IMR-90 (cell line): Measurements from ENCODE around the gene RLF. TPM values are rescaled to one million over a fixed set of nuclear protein-coding genes. Genes with fewer than 3 reads are reported as not detected.

Experiments
- ATAC-seq: fragments of 200-7000 bp; cut with Tn5 transposase; 2 replicates; pipeline ENCODE4 v1.9.1; 2020; ENCODE audit warnings: low read depth, mild to moderate bottlenecking, moderate library complexity
- BruUV-seq: library from RNA; stranded (reverse); fragments of 400-500 nt; replicated peaks from 2 replicates; lab custom pipeline; 2021; lab: Mats Ljungman, UMichigan
- CTCF ChIA-PET: fragments of 300-600 bp; formaldehyde crosslinking; extraction: SDS; loops from one replicate; lab custom pipeline; 2021; ENCODE audit warnings: antibody characterized with exemption; lab: Yijun Ruan, JAX
- POLR2A ChIA-PET: fragments of 300-600 bp; sonication (Branson Sonifier 250); formaldehyde crosslinking; loops from one replicate; lab custom pipeline; 2022; ENCODE audit warnings: antibody characterized with exemption; ENCODE audit not compliant: unreplicated experiment; lab: Charles Lee
- DNase-seq: peaks from one replicate; pipeline ENCODE4 v3.0.0; 2013
- H2AFZ ChIP-seq: replicated peaks from 2 replicates; pipeline ENCODE3; 2013; ENCODE audit warnings: low read length, mild to moderate bottlenecking; ENCODE audit not compliant: poor library complexity
- H2AK5ac ChIP-seq: 2 replicates; pipeline ENCODE4 v1.6.1; 2013; ENCODE audit warnings: low read depth, low read length, inconsistent platforms
- H2AK9ac ChIP-seq: replicated peaks from 2 replicates; pipeline ENCODE3; 2013; ENCODE audit warnings: mild to moderate bottlenecking, low read depth, low read length, moderate library complexity; ENCODE audit not compliant: poor library complexity
- H2BK120ac ChIP-seq: 2 replicates; pipeline ENCODE4 v1.6.1; 2013; ENCODE audit warnings: low read depth, low read length, inconsistent platforms
- H2BK15ac ChIP-seq: 3 replicates; pipeline ENCODE4 v1.6.1; 2013; ENCODE audit warnings: low read depth, low read length, inconsistent platforms
- H2BK20ac ChIP-seq: 2 replicates; pipeline ENCODE4 v1.6.1; 2013; ENCODE audit warnings: low read depth, mild to moderate bottlenecking, inconsistent platforms, low read length, moderate library complexity
- H2BK5ac ChIP-seq: 2 replicates; pipeline ENCODE4 v1.6.1; 2013; ENCODE audit warnings: mild to moderate bottlenecking, low read depth, low read length, inconsistent platforms; ENCODE audit not compliant: poor library complexity, severe bottlenecking
- H3K14ac ChIP-seq: replicated peaks from 2 replicates; pipeline ENCODE4 v1.6.1; 2013; ENCODE audit warnings: low read depth, low read length, inconsistent platforms
- H3K18ac ChIP-seq: 2 replicates; pipeline ENCODE4 v1.6.1; 2013; ENCODE audit warnings: low read depth, low read length, control low read depth
- H3K23ac ChIP-seq: 2 replicates; pipeline ENCODE4 v1.6.1; 2013; ENCODE audit warnings: low read depth, low read length, inconsistent platforms
- H3K27ac ChIP-seq: 2 replicates; pipeline ENCODE4 v1.5.1; 2013; ENCODE audit warnings: mild to moderate bottlenecking, control low read depth, low read length; ENCODE audit not compliant: insufficient read depth
- H3K27me3 ChIP-seq: 2 replicates; pipeline ENCODE4 v1.6.1; 2013; ENCODE audit warnings: low read length; ENCODE audit not compliant: control insufficient read depth, insufficient read depth
- H3K36me3 ChIP-seq: 2 replicates; pipeline ENCODE4 v1.6.1; 2013; ENCODE audit warnings: low read length, mixed read lengths; ENCODE audit not compliant: control insufficient read depth, insufficient read depth
- H3K4ac ChIP-seq: 2 replicates; pipeline ENCODE4 v1.6.1; 2013; ENCODE audit warnings: low read depth, low read length, inconsistent platforms
- H3K4me1 ChIP-seq: 2 replicates; pipeline ENCODE4 v1.6.1; 2013; ENCODE audit warnings: low read length, mixed read lengths; ENCODE audit not compliant: control insufficient read depth, insufficient read depth
- H3K4me2 ChIP-seq: 2 replicates; pipeline ENCODE4 v1.6.1; 2013; ENCODE audit warnings: low read depth, mild to moderate bottlenecking, control low read depth, low read length, moderate library complexity
- H3K4me3 ChIP-seq: 2 replicates; pipeline ENCODE4 v1.5.1; 2013; ENCODE audit warnings: low read depth, mild to moderate bottlenecking, control low read depth, low read length, moderate library complexity; ENCODE audit not compliant: insufficient read depth
- H3K56ac ChIP-seq: 2 replicates; pipeline ENCODE4 v1.6.1; 2013; ENCODE audit warnings: low read length, inconsistent platforms; ENCODE audit not compliant: insufficient read depth; ENCODE audit errors: extremely low read depth
- H3K79me1 ChIP-seq, 2 experiments: 2 replicates each; pipeline ENCODE4 v1.6.1; 2013; ENCODE audit warnings: low read length in 2 of 2, inconsistent platforms in 1 of 2, low read depth in 1 of 2
- H3K9ac ChIP-seq: 2 replicates; pipeline ENCODE4 v1.6.1; 2013; ENCODE audit warnings: low read depth, low read length, control low read depth
- H3K9me1 ChIP-seq: 2 replicates; pipeline ENCODE4 v1.6.1; 2013; ENCODE audit warnings: low read length, inconsistent platforms; ENCODE audit not compliant: insufficient read depth
- H3K9me3 ChIP-seq: 2 replicates; pipeline ENCODE4 v1.6.1; 2013; ENCODE audit warnings: low read length; ENCODE audit not compliant: control insufficient read depth, insufficient read depth
- H4K20me1 ChIP-seq: 2 replicates; pipeline ENCODE4 v1.6.1; 2013; ENCODE audit warnings: low read length, inconsistent platforms; ENCODE audit not compliant: insufficient read depth
- H4K5ac ChIP-seq: 2 replicates; pipeline ENCODE4 v1.6.1; 2013; ENCODE audit warnings: mild to moderate bottlenecking, low read depth, low read length, control low read depth
- H4K8ac ChIP-seq, 2 experiments: 2 replicates each; pipeline ENCODE4 v1.6.1; 2013; ENCODE audit warnings: low read depth in 2 of 2, low read length in 2 of 2, control low read depth in 1 of 2, inconsistent platforms in 1 of 2
- H4K91ac ChIP-seq: 2 replicates; pipeline ENCODE4 v1.6.1; 2013; ENCODE audit warnings: low read depth, low read length, inconsistent platforms; ENCODE audit not compliant: insufficient read depth
- CHD1 ChIP-seq: IDR thresholded peaks from 2 replicates; pipeline ENCODE4 v1.6.1; 2012; ENCODE audit warnings: low read depth, low read length, improper control_type of control experiment
- CTCF ChIP-seq: conservative IDR thresholded peaks from 2 replicates; pipeline ENCODE4 v1.5.1; 2012; ENCODE audit warnings: mild to moderate bottlenecking, low read depth, low read length, improper control_type of control experiment
- FOS ChIP-seq: fragments of 150-350 bp; IDR thresholded peaks from 2 replicates; pipeline ENCODE4 v1.6.1; 2016; ENCODE audit warnings: low read depth, low read length
- MAFK ChIP-seq: IDR thresholded peaks from 2 replicates; pipeline ENCODE4 v1.6.1; 2012; ENCODE audit warnings: low read depth, low read length, improper control_type of control experiment
- MAZ ChIP-seq: IDR thresholded peaks from 2 replicates; pipeline ENCODE4 v1.6.1; 2012; ENCODE audit warnings: low read depth, mild to moderate bottlenecking, low read length, improper control_type of control experiment, moderate library complexity, borderline replicate concordance
- MXI1 ChIP-seq: IDR thresholded peaks from 2 replicates; pipeline ENCODE4 v1.6.1; 2012; ENCODE audit warnings: low read depth, mild to moderate bottlenecking, low read length, moderate library complexity, borderline replicate concordance
- NFE2L2 ChIP-seq: fragments of 150-350 bp; IDR thresholded peaks from 2 replicates; pipeline ENCODE4 v1.6.1; 2016; ENCODE audit warnings: low read depth, mild to moderate bottlenecking, low read length
- POLR2A ChIP-seq: IDR thresholded peaks from 2 replicates; pipeline ENCODE4 v1.6.1; 2012; ENCODE audit warnings: mild to moderate bottlenecking, low read depth, low read length
- RCOR1 ChIP-seq: IDR thresholded peaks from 2 replicates; pipeline ENCODE4 v1.6.1; 2012; ENCODE audit warnings: mild to moderate bottlenecking, low read length, improper control_type of control experiment; ENCODE audit not compliant: insufficient replicate concordance
- RFX5 ChIP-seq: IDR thresholded peaks from 2 replicates; pipeline ENCODE4 v1.8.0; 2012; ENCODE audit warnings: low read depth, mild to moderate bottlenecking, low read length, moderate library complexity
- SMC3 ChIP-seq: fragments of 150-350 bp; IDR thresholded peaks from 2 replicates; pipeline ENCODE4 v1.6.1; 2016; ENCODE audit warnings: low read depth, mild to moderate bottlenecking, antibody characterized with exemption, low read length, moderate library complexity
- WGBS, 2 experiments: methylation state at CpG; one replicate each; pipeline versions ENCODE4 v1.1.5 to v1.1.7; 2013; ENCODE audit warnings: missing lambda C conversion rate in 2 of 2; ENCODE audit not compliant: insufficient read length in 1 of 2; ENCODE audit errors: extremely low coverage in 2 of 2; 5-methylcytosine and 5-hydroxymethylcytosine counted together
- dilution Hi-C: fragments of 300-500 bp; cut with HindIII; formaldehyde crosslinking; loops from one replicate; pipeline ENCODE4 v1.14.3; 2018; ENCODE audit warnings: low sequenced_read_pairs; ENCODE audit not compliant: unreplicated experiment
- in situ Hi-C: fragments of 300-500 bp; cut with MboI; formaldehyde crosslinking; loops from 3 replicates; pipeline ENCODE4 v1.14.3; 2019; ENCODE audit warnings: low sequenced_read_pairs, inconsistent platforms, mixed read lengths
- intact Hi-C: fragments of 100-400 bp; cut with micrococcal nuclease; formaldehyde crosslinking; loops from 2 replicates; pipeline ENCODE4 v1.10.0; 2022
- polyA plus RNA-seq, 3 experiments: library from polyadenylated mRNA; depleted of rRNA; stranded (reverse); fragments of >200 nt; gene quantifications; 2 replicates each; pipeline ENCODE4 v1.2.3, GENCODE V29; 2012; ENCODE audit warnings: low replicate concordance in 1 of 3
- total RNA-seq: library from RNA; depleted of rRNA; stranded (reverse); fragments of >200 nt; gene quantifications from 2 replicates; pipeline ENCODE4 v1.2.3, GENCODE V29; 2012
- TF ChIP-seq, protein P1 (sequence below): fragments of 150-350 bp; IDR thresholded peaks from 2 replicates; pipeline ENCODE4 v1.6.1; 2016; ENCODE audit warnings: low read depth, mild to moderate bottlenecking, low read length, moderate library complexity, borderline replicate concordance

The RLF gene
- total and polyA plus RNA-seq, 2 of the 4 experiments (the other 2 are of a cell fraction): 4.4 to 29.8 TPM

DNA sequence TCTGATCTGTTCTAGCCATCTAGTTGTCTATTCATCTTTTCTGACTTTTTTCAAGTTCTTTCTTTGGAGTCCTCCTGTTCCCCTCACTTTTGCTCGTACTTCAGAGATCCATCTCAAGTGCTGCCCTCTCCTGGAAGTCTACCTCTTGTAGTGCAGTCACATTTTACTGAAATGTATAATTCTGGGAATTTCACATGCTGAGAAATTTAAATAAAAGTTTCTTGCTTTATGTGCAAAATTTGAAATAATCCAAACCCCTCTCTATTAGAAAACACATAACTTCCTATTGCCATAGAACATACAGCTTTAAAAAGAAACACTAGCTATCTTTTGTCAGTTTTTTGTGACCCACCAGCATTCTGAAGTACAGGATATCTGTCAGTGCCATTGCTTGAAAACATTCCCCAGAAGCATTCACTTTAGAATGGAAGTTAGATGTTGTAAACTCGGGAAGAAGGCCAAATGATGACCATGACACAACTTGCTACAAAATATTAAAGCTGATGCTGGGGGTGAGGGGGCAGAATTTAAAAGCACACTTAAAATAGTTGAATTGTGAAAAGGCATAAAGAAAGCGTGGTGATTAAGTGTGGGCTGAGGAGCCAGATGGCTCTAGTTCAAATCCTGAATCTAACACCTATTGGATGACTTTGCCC is 22.0 kb downstream of the RLF start:
- Histone ChIP-seq H2AFZ (no peak overlapping the region), H4K91ac (no peak overlapping the region), H3K14ac (no peak overlapping the region), H2BK15ac (no peak overlapping the region), H3K27me3 (no peaks in the 10 kb centered on the region), H4K8ac (no peak overlapping the region), H2BK20ac (no peak overlapping the region), H2AK9ac (no peak overlapping the region), H2BK5ac (no peak overlapping the region), H3K4me3 (no peak overlapping the region), H3K79me1 (peaks cover 0 to 66% of the 10 kb centered on the region in 2 experiments), H3K36me3 (no peaks in the 10 kb centered on the region), H3K9ac (no peak overlapping the region), H3K9me1 (no peaks in the 10 kb centered on the region), H3K56ac (no peak overlapping the region), H3K4me2 (peak overlapping the region; percentile 36), H2BK120ac (no peak overlapping the region), H3K4me1 (peaks cover 4% of the 10 kb centered on the region), H4K5ac (no peak overlapping the region), H3K4ac (no peak overlapping the region), H2AK5ac (no peak overlapping the region), H4K20me1 (peaks cover 93% of the 10 kb centered on the region), H3K27ac (no peak overlapping the region), H3K23ac (no peak overlapping the region), H3K18ac (no peak overlapping the region; the same call in 1 of the 2 replicates), H3K9me3 (no peaks in the 10 kb centered on the region)
- BruUV-seq: no TSS peak
- ChIA-PET CTCF (interaction anchor here (0.6 to 1.8 kb wide), 6 partner anchors 12 to 222 kb away, joined by 3 to 6 read pairs (median 4); no protein-coding TSS in a partner anchor), POLR2A (no interaction called here)
- intact Hi-C loops: loop anchor here (2.0 kb wide), 1 partner anchor 18 kb away; no protein-coding TSS in a partner anchor
- TF ChIP-seq CTCF (peak; percentile 47), CHD1 (no peak), RCOR1 (no peak), NFE2L2 (no peak), MAZ (no peak), MXI1 (no peak), RFX5 (no peak), MAFK (no peak), SMC3 (0 out of 2 replicates have a peak, but pooled peaks have one; percentile 25), POLR2A (no peak), FOS (no peak)
- TF ChIP-seq, protein P1, sequence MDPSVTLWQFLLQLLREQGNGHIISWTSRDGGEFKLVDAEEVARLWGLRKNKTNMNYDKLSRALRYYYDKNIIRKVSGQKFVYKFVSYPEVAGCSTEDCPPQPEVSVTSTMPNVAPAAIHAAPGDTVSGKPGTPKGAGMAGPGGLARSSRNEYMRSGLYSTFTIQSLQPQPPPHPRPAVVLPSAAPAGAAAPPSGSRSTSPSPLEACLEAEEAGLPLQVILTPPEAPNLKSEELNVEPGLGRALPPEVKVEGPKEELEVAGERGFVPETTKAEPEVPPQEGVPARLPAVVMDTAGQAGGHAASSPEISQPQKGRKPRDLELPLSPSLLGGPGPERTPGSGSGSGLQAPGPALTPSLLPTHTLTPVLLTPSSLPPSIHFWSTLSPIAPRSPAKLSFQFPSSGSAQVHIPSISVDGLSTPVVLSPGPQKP: no peak
- in situ Hi-C loops: no loop called here
- WGBS, 2 experiments: no CpG with 5 or more reads among the region's 3 CpGs
- dilution Hi-C loops: no loop called here
- ATAC-seq: peak; percentile 54; the same call in 1 of the 2 replicates
- DNase-seq: peak; percentile 45
